ENCODE data around the gene ATG9B. TPM values are rescaled to one million over a fixed set of nuclear protein-coding genes. Genes with fewer than 3 reads are reported as not detected.
A peak's percentile ranks its signal among the peaks of the same experiment; 100 is the strongest.
"Not testable (repeated sequence)": the region's sequence is repeated elsewhere in the genome, so short reads cannot be mapped to it uniquely, and the experiment has no call there.

The ATG9B gene
- total RNA-seq, 1 experiment from 2014 or later = 0.98 TPM

GRCh38 chr7:151026771-151027727, 2.8 kb upstream of the ATG9B start:
- CTCF ChIA-PET = interaction anchor here (1.1 to 1.5 kb wide), 3 partner anchors 9 to 84 kb away, joined by 3 to 7 read pairs (median 5); no protein-coding TSS in a partner anchor
- in situ Hi-C loops (cut with HindIII; ENCODE audit: low pct_unique_long_range_greater_than_20kb, low sequenced_read_pairs); POLR2A ChIA-PET; intact Hi-C loops (cut with micrococcal nuclease; ENCODE audit: unreplicated experiment); BruUV-seq (replicated peaks); ATAC-seq; H3K9me3 ChIP-seq (ENCODE audit: control insufficient read depth, insufficient read depth, low read depth, low read length); H3K4me1 ChIP-seq (ENCODE audit: control insufficient read depth, insufficient read depth, low read length); H3K36me3 ChIP-seq (ENCODE audit: control insufficient read depth, insufficient read depth, low read length); DNase-seq (ENCODE audit: low read depth, low spot score); H3K27me3 ChIP-seq (ENCODE audit: control insufficient read depth, insufficient read depth, low read length): not testable (repeated sequence)
- Histone ChIP-seq H3K27ac (ENCODE audit: low read length) (peak overlapping the region; percentile 60), H3K4me3 (ENCODE audit: low read depth in 2 of 2, low read length in 2 of 2) (peak overlapping the region; percentile 73 to 79; a peak in 3 of 4 replicates)

DNA sequence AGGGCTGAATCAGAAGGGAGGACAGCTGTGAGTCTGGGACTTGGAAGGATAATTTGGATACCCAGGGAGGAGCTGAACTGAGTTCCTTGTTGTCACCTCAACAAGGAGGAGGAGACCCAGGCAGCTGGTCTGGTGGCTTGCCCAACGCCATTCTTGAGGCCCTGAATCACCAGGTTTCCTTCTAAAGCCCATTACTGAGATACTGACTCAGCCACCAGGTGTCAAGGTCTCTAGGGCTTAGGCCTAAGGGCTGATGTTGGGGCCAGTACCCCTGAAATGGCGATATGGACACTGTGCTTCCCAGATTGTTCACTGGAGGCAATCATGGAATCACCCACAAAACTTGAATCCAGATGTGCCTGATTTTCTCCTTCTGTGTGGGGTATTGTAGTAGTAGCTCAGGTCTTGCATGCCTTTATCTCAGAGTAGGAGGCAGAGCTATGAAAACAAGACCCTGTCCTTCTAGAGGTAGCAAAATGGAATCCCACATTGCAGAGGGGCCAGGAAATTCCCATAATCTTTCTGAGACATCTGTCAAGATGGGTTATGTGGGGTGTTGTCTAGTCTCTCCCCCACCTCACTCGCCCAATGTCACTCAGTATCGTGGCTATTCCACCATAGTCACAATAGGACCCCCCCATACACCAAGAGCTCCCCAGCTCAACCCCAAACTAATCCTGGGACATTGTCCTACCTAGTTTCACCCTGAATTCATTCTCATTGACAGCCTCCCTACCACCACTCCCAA, 1.8 kb upstream of the ATG9B start:
- no peak for DNase-seq (ENCODE audit: low read depth, low spot score)
- no peak for ATAC-seq
- Histone ChIP-seq H3K4me1 (ENCODE audit: control insufficient read depth, insufficient read depth, low read length) (no peaks in the 10 kb centered on the region; the same call in none of the 2 replicates), H3K9me3 (ENCODE audit: control insufficient read depth, insufficient read depth, low read depth, low read length) (no peaks in the 10 kb centered on the region), H3K36me3 (ENCODE audit: control insufficient read depth, insufficient read depth, low read length) (no peaks in the 10 kb centered on the region), H3K27me3 (ENCODE audit: control insufficient read depth, insufficient read depth, low read length) (no peaks in the 10 kb centered on the region), H3K27ac (ENCODE audit: low read length) (no peak overlapping the region), H3K4me3 (ENCODE audit: low read depth in 2 of 2, low read length in 2 of 2) (no peak overlapping the region)
- BruUV-seq (replicated peaks) = no TSS peak
- ChIA-PET CTCF (no interaction called here), POLR2A (no interaction called here)
- intact Hi-C loops (cut with micrococcal nuclease; ENCODE audit: unreplicated experiment) = no loop called here
- TF ChIP-seq SIN3A (IDR thresholded peaks at IDR 0.05; ENCODE audit: borderline replicate concordance, insufficient read depth, low read depth, low read length) (no peak), POLR2AphosphoS5 (IDR thresholded peaks at IDR 0.05; ENCODE audit: low read depth, low read length) (no peak), TCF7L2 (IDR thresholded peaks at IDR 0.05; ENCODE audit: low read depth, low read length) (no peak)
- TF ChIP-seq, protein P1, sequence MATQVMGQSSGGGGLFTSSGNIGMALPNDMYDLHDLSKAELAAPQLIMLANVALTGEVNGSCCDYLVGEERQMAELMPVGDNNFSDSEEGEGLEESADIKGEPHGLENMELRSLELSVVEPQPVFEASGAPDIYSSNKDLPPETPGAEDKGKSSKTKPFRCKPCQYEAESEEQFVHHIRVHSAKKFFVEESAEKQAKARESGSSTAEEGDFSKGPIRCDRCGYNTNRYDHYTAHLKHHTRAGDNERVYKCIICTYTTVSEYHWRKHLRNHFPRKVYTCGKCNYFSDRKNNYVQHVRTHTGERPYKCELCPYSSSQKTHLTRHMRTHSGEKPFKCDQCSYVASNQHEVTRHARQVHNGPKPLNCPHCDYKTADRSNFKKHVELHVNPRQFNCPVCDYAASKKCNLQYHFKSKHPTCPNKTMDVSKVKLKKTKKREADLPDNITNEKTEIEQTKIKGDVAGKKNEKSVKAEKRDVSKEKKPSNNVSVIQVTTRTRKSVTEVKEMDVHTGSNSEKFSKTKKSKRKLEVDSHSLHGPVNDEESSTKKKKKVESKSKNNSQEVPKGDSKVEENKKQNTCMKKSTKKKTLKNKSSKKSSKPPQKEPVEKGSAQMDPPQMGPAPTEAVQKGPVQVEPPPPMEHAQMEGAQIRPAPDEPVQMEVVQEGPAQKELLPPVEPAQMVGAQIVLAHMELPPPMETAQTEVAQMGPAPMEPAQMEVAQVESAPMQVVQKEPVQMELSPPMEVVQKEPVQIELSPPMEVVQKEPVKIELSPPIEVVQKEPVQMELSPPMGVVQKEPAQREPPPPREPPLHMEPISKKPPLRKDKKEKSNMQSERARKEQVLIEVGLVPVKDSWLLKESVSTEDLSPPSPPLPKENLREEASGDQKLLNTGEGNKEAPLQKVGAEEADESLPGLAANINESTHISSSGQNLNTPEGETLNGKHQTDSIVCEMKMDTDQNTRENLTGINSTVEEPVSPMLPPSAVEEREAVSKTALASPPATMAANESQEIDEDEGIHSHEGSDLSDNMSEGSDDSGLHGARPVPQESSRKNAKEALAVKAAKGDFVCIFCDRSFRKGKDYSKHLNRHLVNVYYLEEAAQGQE (IDR thresholded peaks at IDR 0.05; ENCODE audit: insufficient read depth in 1 of 2, low read depth in 2 of 2, low read length in 1 of 2) = no peak
- TF ChIP-seq, protein P2, sequence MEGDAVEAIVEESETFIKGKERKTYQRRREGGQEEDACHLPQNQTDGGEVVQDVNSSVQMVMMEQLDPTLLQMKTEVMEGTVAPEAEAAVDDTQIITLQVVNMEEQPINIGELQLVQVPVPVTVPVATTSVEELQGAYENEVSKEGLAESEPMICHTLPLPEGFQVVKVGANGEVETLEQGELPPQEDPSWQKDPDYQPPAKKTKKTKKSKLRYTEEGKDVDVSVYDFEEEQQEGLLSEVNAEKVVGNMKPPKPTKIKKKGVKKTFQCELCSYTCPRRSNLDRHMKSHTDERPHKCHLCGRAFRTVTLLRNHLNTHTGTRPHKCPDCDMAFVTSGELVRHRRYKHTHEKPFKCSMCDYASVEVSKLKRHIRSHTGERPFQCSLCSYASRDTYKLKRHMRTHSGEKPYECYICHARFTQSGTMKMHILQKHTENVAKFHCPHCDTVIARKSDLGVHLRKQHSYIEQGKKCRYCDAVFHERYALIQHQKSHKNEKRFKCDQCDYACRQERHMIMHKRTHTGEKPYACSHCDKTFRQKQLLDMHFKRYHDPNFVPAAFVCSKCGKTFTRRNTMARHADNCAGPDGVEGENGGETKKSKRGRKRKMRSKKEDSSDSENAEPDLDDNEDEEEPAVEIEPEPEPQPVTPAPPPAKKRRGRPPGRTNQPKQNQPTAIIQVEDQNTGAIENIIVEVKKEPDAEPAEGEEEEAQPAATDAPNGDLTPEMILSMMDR (IDR thresholded peaks at IDR 0.05) = no peak
- in situ Hi-C loops (cut with HindIII; ENCODE audit: low pct_unique_long_range_greater_than_20kb, low sequenced_read_pairs) = no loop called here

Measured in Panc1 (cell line).